NCI-H1436 treated with DMSO at 0.1 percent for 48 hours (cell line): ENCODE results near the gene NAALADL1.
"Not testable (repeated sequence)": the region's sequence is repeated elsewhere in the genome, so short reads cannot be mapped to it uniquely, and the experiment has no call there.

Experiments
- DNase-seq: peaks from one replicate; lab custom pipeline; 2025; lab: John Stamatoyannopoulos, UW

Gene NAALADL1

GRCh38 chr11:65013130-65013887 is 45.0 kb downstream of the NAALADL1 start:
- peak; percentile 31 for DNase-seq

- DNase-seq = no peak
Measured at GRCh38 chr11:65008873-65009272, 49.5 kb downstream of the NAALADL1 start.

- DNase-seq = no peak
Measured at GRCh38 chr11:65008016-65008415, 50.3 kb downstream of the NAALADL1 start.

GRCh38 chr11:65003968-65004367 is 54.4 kb downstream of the NAALADL1 start:
- not testable (repeated sequence) for DNase-seq

- no peak for DNase-seq
Measured at GRCh38 chr11:65003282-65003681, 55.1 kb downstream of the NAALADL1 start.

GRCh38 chr11:65002706-65003105 is 55.6 kb downstream of the NAALADL1 start:
- no peak for DNase-seq

DNA sequence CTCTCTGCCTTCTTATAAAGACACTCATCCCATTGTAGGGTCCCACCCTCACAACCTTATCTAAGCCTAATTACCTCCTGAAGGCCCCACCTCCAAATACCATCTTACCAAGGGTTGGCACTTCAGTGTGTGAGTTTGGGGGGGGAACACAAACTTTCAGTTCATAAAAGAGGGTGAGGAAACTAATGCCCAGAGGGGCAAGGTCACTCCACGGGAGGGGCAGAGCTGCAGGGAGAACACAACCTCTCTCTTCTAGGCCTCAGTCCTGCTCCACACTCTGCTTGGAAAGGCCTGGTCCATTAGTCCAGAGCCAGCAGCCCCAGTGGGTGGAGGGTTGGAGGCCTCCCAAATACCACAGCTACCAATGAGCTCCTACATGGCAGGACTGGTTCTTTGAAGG is 58.9 kb downstream of the NAALADL1 start:
- no peak for DNase-seq

DNA sequence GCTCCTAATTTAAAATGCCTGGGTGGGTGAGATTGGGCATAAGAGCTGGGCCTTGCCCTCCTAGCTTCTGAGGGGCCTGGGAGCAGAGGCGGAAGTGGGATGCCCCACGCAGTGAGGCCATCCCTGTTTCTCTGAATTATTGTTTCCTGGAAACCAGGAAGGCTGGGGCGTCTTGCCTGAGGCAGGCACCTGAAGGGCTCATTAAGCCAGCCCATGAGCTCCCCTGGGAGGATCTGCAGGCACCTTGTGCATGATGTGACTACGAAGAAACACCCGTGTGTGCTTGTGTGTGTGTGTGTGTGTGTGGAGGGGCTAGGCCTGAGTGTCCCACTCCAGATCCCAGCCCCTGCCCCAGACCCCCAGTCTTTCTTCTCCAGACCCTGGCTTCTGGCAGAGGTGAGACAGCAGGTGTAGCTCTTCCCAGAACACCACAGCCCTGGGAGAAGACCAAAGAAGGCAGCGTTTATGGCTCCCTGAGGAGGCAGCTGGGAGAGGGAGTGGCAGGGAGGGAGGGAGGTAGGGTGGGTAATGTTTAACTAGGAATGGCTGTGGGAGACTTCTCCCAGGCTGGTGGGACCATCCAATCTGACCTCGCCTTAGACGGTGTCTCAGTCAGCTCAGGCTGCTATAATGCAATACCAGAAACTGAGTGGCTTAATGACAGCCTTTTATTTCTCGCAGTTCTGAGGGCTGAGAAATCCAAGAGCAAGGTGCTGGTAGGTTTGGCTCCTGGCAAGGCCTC is 59.5 kb downstream of the NAALADL1 start:
- DNase-seq = peak; percentile 24

DNA sequence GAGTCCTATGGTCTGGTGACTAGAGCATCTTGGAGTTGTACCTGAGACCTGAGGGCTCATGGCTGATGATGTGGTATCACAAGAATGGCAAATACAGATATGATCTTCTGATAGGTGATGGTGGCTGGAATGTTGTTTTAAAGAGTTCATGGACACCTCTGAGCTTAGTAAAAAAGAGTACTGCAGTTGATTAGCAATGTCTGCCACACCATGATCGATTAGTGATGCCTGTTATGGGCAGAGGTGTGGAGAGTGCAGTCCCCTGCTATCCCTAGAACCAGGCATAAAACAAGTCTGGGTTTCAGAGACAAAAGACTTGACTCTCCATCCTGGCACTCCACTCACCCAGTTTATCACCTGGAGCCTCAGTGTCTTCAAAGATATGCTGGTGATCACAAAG is 60.2 kb downstream of the NAALADL1 start:
- no peak for DNase-seq

DNA sequence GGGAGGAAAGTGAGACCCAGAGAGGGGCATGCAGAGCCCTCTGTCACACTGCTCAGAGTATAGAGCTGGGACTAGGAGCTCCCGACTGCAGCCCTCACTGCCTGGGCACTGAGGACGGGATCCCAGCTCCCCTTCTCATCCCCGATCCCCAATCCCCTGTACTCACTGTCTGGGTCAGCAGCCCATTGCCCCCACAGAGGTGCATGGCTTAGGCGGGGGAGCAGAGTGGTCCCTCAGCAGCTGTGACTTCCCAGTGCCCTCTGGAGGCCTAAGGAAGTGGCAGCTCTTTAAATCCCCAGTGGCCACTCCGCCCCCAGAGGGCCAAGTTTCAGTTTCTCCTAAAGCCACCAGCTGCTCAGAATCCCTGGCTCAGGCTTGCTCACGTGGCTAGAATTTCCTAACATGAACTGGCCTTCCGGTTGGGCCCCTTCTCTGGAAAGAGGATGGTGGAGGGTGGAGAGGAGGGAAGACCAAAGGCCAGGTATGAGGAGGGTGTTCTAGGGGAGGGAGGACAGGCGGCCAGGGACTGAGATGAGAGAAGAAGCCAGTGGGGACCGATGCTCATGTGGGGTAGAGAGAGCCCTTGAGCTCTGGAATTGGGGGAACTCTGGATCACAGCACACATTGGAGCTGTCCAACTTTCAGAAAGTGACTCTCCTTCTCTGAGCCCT is 61.5 kb downstream of the NAALADL1 start, which contains the start of gene BATF2:
TSS of gene BATF2 (minus strand) at position 262 of the 671 bp plus-strand sequence. CDS start at position 205, 57 bp downstream.
- DNase-seq = peak; percentile 46

- no peak for DNase-seq
Measured at GRCh38 chr11:64996327-64996709, 62.0 kb downstream of the NAALADL1 start.
